Ovary (tissue), 3 donors: Measurements from ENCODE around the gene RANBP10.

Experiments
- EP300 ChIP-seq: sonication (generic); formaldehyde crosslinking; IDR thresholded peaks from one replicate; pipeline ENCODE4 v1.6.1; 2017; ENCODE audit warnings: antibody characterized with exemption
- POLR2A ChIP-seq: fragments of 450-650 bp; IDR thresholded peaks from one replicate; pipeline ENCODE4 v1.6.1; 2017; ENCODE audit warnings: antibody characterized with exemption, mild to moderate bottlenecking, moderate library complexity
- TF ChIP-seq, protein P1 (sequence below), 3 donors: fragments of 450-650 bp in 2 of 3; fragments of 200-600 bp in 1 of 3; IDR thresholded peaks; one replicate each; pipeline versions ENCODE4 v1.5.1 to v1.8.0; 2016 to 2022; ENCODE audit warnings: antibody characterized with exemption in 3 of 3, mild to moderate bottlenecking in 1 of 3
- donor health status: DM: no; HTN: no; CAD: no.

DNA sequence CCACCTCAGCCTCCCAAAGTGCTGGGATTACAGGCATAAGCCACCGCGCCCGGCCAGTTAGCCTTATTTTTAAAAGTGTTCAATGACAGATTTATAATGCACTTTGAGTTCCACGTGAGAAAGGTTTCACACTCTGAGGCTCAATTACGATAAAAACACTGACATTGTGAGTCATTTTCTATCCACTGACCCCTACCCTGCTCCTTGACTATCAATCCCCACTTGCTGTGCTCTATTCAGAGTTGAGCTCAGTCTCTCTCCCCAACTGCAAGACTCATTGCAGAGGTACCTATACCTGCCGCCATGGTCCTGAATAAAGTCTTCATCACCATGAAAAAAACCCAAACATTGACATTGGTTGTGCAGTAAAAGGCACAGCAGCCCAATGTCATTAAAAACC lies 95.8 kb downstream of the RANBP10 start:
- TF ChIP-seq EP300 (no peak), POLR2A (no peak)
- TF ChIP-seq, protein P1, sequence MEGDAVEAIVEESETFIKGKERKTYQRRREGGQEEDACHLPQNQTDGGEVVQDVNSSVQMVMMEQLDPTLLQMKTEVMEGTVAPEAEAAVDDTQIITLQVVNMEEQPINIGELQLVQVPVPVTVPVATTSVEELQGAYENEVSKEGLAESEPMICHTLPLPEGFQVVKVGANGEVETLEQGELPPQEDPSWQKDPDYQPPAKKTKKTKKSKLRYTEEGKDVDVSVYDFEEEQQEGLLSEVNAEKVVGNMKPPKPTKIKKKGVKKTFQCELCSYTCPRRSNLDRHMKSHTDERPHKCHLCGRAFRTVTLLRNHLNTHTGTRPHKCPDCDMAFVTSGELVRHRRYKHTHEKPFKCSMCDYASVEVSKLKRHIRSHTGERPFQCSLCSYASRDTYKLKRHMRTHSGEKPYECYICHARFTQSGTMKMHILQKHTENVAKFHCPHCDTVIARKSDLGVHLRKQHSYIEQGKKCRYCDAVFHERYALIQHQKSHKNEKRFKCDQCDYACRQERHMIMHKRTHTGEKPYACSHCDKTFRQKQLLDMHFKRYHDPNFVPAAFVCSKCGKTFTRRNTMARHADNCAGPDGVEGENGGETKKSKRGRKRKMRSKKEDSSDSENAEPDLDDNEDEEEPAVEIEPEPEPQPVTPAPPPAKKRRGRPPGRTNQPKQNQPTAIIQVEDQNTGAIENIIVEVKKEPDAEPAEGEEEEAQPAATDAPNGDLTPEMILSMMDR (IDR thresholded peaks at IDR 0.05), result no peak
